Measurements from ENCODE around the gene ATN1. TPM values are rescaled to one million over a fixed set of nuclear protein-coding genes. Genes with fewer than 3 reads are reported as not detected.

The ATN1 gene
- total RNA-seq, 1 donor from 2014 or later: 29.1 TPM

DNA sequence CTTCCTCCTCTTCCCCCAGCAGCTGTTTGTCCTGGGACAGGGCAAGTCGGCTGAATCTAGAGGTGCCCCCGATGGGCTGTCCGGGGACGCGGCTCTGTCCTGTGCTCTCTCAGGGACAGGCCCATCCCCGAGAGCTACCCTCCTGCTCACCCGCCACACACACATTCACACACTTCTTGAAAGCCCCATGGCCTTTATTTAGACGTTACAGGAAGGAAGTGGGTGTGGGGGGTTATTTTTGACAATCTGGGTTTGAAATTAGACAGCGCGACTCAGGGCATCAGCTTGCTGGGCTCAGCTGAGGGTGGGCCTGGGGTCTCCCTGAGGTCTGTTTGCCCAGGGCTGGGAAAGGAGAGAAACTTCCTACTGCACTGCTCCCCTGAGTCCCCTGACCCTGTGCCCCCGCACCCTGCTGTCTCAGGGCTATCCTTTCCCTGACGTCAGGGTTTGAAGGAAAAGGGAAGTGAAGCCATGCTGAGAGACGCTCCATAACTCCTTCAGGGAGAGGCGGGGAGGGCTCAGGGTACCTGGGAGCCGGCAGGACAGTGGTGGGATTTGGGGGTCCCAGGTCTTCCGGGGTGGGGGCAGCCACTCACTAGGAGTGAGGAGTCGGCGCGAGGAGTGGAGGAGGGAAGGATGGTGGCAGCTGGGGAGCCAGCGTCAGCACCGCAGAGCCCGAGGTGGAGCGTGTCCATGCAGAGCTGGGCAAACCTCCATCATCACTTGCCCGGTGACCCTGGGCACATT lies 31.5 kb downstream of the ATN1 start:
- no peak for ATAC-seq

DNA sequence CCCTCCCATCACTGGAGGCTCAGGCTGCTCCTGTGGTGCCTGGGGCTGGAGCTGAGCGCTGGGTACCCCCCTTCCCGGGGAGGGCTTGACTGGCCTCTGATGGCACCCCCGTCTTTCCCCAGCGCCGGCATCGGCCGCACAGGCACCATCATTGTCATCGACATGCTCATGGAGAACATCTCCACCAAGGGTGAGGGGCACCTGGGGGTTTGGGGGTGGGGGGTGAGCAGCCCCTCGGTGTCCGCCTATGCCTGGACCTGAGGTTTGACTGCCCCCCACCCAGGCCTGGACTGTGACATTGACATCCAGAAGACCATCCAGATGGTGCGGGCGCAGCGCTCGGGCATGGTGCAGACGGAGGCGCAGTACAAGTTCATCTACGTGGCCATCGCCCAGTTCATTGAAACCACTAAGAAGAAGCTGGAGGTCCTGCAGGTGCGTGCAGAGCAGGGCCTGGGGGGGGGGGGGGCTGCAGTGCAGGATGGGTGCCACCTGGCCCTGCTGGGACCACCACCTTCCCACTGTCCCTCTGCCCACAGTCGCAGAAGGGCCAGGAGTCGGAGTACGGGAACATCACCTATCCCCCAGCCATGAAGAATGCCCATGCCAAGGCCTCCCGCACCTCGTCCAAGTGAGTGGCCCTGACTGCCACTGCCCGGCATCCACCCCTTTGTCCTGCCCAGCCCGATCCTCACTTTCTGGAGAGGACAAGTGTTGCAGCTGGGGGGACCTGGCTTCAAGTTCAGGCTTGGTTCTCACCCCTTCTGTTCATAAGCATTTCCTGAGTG lies 32.2 kb downstream of the ATN1 start:
- ATAC-seq: no peak

DNA sequence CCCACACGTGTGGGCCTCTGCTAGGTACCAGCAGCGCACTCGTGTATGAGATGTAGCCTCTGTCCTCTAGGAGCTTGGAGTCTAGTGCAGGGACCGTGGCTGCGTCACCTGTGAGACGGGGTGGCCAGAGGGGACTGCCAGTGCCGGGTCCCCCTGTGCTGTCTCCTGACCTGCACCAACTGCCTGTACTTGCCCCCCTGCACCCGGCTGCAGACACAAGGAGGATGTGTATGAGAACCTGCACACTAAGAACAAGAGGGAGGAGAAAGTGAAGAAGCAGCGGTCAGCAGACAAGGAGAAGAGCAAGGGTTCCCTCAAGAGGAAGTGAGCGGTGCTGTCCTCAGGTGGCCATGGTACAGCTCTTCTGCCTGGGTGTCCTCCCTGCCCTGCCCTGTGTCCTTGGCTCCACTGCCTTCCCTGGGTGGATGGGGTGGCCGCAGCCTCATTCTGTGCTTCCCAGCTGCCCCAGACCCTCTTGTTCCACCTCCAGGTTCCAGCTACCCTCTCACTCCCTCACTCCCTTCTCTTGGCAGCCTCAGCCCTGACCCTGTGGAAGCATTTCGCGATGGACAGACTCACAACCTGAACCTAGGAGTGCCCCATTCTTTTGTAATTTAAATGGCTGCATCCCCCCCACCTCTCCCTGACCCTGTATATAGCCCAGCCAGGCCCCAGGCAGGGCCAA lies 33.0 kb downstream of the ATN1 start:
- no peak for ATAC-seq

DNA sequence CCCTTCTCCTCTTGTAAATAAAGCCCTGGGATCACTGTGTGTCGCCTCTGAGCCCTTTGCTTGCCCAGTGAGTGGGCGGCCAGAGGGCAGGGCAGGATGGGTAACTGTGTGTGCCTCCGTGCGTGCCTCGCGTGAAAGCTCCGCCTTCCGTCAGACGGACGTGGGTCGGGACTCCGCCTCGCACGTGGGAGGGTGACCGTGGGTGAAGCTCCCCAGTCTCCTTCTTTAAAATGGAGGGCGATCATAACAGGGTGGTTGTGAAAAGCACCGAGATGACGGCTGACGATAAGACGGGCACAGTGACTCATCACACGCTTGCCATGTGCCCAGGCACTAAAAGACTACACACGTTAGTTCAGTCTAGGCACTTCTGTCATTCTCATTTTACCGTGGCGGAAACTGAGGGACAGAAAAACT lies 33.5 kb downstream of the ATN1 start:
- peak; percentile 35 for ATAC-seq

DNA sequence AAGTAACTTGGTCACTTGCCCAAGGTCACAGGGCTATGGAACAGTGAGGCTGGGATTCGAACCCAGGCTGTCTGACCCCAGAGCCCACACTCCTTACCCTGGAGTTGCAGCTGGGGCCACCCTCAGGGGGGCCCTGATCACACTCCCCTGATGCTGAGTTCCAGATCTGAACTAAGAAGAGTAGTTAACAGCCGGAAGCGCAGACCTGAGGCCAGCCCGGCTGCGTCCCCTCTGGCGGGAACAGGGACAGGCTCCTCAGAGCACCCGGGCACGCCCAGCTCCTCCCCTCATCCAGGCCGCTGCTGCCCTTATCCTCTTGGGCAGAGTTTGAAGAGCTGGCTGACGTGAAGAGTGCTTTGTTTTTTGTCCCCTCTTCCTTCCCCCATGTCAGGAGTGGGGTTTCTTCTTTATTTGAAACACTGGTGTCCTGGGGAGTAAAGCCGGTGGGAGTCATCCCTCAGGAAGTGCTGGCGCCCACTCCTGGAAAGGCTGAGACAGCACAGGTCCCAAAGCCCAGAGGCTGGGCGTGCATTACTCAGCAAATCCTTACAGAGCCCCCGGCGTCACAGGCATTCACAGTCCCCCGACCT lies 34.0 kb downstream of the ATN1 start:
- ATAC-seq: peak; percentile 39

DNA sequence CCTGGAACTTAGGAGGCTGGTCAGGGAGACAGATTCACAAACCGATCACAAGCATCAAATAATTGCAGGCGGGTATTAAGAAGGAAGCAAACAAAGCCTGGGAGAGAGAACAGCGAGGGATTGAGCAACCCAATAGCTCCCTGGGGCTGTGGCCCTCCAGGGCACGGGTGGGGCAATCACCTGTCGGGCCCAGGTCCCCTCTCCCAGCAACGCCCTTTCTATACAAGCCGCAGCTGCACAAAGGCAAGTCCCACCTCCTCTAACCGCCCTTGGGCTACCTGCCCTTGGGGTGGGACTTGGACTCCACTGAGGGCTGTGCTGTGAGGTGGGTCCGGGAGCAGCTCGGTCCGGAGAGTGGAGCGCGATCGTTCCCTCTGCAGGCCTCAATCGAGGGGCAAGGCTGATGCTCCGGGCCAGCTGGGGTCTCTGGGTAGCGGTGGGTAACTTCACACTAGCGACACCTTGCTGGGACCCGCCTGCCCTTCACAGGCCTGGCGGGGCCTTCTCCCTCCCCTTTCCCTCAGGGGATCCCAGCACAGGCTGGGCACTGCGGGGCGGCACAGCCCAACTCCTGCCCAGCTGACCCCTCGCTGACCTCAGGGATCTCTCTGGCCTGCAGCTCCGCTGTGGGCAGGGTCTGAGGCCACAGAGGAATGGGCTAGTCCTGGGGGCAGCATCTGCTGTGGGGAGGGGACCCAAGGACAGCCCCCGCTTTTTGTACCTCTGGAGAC lies 34.7 kb downstream of the ATN1 start:
- ATAC-seq: peak; percentile 49

DNA sequence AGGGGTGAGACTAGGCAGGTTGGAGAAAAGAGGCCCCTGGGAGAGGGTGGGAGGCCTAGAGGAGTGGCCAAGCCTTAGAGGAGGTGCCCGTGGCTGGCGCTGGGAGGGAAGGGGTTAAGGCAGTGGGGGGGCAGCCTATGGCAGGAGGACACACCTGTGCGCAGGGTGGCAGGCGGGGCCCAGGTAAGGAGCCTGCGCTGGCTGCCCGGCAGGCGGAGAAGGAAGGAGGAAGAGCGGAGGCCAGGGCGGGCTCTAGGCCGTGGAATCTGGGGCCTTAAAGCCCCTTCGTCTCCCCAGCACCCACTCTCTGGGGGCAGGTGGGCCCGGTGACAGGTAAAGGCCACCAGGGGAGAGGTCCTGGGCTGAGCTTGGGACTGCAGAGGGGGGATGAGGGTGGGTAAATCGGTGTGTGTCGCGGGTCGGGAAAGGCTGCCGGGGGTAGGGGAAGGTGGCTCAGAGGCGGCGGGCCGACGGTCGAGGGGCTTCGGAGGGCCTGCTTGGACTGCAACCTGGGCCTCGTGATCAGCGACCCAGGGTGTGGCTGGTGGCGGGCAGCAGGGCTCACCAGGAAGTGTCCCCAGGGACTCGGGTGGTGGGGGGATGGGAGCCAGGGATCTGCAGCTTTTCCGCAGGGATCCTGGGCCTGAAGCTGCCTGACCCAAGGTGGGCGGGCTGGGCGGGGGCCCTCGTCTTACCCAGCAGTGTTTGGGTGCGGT lies 35.4 kb downstream of the ATN1 start:
- ATAC-seq: peak; percentile 85

DNA sequence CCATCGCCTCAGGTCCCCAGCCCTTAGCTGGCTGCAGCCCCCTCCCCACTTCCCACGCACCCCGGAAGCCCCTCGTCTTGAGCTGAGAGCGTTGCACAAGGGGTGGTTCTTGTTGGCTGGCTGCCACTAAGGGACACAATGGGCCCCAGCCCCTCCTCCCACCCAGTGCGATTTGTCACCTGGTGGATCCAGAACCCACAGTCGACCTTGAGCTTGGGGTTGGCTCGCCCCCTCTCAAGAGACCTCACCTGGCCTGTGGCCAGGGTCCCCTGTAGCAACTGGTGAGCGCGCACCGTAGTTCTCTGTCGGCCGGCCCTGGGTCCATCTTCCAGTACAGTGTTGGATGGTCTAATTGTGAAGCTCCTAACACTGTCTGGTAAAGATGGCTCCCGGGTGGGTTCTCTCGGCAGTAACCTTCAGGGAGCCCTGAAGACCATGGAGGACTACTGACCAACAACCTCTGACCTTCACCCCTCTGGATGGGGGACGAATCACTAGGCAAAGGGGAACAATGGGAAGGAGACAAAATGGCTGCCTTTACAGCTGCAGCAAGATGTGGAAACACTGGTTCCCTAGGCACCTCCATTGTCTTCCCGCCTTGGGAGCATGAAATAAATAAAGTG lies 36.1 kb downstream of the ATN1 start:
- ATAC-seq: no peak

DNA sequence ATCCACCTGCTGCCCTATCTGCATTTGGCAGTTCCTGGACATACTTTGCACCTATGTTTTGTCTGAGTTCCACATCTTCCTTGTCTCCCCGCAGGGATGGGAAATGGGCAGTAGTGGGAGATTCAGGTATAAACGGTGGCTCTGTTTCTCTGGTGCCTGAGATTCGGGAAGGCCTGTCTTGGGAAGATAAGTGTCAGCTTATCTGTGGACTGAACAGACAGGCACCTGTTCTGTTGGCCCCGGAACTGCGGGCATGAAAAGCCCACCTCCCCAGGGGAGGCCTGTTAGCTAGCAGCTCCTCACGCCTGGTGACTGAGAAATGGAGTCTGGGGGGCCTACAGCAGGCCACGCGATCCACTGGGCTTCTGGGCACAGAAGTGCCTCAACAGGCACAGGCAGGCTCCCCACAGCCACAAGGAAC lies 36.9 kb downstream of the ATN1 start:
- no peak for ATAC-seq

DNA sequence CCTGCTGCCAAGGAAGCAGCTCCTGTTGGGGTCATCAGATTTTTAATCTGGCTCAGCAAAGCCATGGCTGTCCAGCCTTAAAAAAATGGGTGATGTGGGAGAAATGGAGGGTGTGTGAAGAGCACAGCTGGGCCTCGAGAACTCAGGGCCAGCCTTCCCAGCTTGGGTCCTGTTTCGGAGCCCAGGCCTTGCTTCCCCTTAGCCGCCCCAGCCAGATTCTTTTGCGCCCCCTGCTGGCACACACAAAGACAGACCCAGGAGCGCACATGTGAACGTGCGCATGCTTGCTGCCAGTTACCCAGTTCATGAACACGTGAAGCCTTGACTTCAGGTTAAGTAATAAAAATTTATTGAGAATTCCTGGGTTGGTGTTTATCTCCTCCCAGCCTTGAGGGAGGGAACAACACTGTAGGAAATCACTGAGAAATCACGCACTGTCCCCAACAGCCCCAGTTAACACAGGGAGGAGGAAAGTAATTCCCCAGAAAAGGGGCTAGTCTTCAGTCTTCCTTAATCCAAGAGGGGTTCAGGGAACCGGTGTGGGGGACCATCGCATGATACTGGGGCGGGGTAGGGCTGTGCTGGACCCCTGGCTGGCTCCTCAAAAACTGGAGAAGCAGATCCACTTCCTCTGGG lies 37.4 kb downstream of the ATN1 start:
- peak; percentile 44 for ATAC-seq

DNA sequence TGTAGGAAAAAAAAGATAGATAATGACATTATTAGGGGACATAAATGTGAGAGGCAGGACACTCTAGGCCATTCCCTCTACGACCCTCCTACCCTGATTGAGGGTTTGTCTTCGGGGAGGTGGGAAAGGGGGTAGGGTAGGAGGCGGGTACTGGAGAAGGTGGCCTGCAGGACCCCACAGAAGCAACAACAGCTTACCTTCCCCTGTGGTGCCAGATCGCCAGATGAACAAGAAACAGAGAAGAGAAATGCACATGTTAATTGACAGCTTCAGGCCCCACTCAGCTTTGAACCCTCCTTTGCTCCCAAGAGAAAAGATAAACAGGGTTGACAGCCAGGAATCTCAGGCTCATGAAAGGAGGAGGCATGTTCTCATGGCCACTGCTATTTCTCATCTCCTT lies 38.0 kb downstream of the ATN1 start:
- ATAC-seq: no peak

DNA sequence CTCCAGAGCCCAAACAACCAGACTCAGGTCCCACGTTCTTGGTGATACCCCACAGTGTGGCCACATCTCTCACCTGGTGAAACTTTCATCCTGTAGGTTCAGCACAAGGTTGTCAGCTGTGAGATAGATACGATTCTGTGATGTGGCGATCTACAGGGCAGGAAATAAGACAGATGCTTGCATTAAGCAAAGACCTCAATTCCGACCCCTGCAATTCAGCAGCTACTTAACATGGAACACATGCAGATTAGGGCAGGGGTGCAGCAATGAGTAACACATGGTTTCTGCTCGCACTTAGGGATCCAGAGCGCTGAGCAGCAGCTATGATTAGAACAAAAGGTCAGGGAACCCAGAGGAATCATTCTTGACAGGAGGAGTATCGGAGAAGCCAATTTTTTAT lies 38.6 kb downstream of the ATN1 start:
- no peak for ATAC-seq

DNA sequence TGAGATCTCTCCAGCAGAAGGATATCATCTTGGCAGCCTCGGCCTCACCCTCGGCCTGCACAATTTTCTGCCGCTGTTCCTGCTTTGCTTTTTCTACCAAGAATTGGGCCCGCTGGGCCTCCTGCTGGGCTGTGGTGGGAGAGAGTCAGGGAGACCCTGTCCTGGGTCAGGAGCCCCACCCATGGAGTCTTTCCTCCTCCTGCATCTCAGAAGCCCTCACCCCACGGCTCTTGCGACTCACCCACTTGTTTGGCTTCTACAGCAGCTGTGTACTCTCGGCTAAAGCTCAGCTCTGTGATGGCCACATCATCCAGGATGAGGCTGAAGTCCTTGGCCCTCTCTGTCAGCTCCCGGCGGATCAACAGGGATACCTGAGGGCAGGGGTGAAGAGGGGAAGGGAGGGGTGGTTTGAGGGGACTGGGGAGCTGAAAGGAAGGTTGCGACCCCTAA lies 39.9 kb downstream of the ATN1 start:
- ATAC-seq: no peak

DNA sequence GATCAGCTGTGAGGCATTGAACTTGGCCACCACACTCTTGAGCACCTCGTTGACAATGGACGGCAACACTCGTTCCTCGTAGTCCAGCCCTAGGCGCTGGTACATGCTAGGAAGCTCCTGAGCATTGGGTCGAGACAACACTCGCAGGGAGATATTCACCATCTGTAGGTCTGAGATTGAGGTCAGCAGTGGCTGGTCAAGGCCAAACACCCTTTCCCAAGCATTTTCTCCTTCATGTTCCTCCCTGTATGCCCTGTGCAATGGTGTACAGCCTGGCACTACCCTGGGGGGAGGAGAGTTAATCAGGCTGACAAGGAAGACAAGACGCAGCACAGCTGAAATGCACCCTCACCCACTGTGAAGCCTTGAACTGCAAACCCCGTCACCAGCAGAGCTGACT lies 40.7 kb downstream of the ATN1 start:
- ATAC-seq: no peak

DNA sequence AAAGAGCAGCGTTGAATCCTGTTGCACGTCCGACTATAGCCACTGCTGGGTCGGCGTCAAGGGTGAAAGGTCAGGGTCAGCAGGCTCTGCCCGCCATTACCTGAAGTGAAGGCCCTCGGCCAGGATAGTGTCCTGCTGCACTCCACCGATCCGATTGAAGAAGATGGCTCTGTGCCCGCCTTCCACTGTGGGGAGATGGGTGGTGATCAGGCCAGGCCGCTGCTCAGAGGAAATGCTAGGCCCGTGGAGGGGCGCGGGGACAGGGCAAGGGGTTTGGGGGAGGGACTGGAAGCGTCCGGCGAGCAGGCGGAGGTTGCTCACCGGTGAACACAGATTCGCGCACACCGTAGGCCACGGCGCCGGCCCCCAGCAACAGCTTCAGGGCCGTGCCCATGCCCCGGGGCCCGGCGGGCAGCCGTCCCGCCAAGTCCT lies 42.4 kb downstream of the ATN1 start:
- ATAC-seq: peak; percentile 27

DNA sequence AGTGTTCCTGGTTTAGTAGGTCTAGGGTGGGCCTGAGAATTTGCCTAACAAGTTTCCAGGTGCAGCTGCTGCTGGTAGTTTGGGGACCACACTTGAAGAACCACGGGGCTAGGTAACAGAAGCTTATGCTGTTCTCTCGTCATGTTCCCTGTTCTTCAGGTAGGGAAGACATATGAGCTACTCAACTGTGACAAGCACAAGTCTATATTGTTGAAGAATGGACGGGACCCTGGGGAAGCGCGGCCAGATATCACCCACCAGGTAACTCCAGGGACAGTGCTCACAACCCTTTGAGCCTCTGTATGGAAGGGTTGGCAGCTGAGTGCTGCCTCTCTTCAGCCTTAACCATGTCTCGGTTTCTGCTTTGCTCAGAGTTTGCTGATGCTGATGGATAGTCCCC lies 46.4 kb downstream of the ATN1 start:
- no peak for ATAC-seq

DNA sequence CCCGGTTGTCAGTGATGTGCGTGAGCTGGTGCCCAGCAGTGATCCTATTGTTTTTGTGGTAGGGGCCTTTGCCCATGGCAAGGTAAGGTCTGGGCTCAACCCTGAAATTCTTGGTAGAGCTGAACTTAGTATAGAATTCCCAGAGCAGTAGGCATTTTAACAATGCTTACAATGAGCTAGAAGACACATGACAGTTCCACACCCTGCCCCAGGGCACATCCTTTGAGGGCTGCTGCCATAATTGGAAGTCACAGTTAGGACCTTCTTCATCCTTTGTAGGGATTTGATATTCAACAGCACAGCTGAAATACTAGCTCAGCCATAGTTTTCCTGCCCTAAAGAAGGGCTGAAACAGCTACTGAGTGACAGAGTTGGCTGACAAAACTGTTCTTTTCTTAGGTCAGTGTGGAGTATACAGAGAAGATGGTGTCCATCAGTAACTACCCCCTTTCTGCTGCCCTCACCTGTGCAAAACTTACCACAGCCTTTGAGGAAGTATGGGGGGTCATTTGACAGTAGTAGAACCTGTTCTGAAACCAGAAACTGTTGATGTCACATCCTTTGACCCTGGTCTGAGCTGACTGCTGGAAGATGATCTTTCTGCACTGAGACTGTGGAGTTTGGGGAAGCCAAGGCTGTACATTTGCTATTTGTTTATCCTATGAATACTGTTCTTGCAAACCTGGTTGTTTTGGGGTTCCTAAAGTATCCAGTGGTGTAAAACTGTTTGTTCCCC lies 47.7 kb downstream of the ATN1 start:
- ATAC-seq: no peak

DNA sequence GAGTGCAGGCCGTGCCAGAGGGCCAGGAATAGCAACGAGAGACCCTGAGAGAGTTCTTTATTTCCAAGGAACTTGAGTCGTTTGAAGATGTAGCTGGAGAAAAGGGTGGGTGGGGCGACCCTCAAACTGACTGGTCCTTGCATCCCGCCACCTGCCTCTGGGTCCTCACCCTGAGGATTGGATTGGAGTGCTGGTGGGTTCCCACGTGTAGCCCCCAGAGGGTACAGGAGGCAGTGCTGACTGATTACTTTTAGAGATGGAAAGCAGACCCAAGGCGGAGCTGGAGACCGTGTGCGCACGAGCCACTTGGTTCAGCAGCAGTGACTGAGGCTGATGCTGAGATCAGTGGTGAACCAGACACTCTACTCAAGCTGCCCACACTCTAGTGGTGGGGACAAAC lies 49.9 kb downstream of the ATN1 start:
- ATAC-seq: no peak

DNA sequence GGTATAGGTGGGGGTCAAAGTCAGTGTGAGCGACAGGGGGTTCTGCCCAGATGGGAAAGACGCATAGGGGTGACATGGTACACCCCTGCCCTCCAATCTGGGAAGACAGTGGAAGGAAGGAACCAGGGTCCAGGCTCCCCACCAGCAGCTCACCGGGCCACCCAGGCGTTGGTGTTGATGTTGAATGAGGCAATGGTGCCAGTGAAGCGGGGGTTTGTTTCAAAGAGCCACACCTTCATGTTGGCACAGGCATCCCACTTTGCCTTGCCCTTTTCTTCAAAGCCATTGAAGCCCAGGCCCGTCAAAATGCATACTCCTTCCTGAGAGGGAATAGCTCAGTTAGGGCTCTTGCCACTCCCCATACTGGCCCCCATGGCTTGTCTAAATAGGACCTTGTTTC lies 50.4 kb downstream of the ATN1 start:
- no peak for ATAC-seq

DNA sequence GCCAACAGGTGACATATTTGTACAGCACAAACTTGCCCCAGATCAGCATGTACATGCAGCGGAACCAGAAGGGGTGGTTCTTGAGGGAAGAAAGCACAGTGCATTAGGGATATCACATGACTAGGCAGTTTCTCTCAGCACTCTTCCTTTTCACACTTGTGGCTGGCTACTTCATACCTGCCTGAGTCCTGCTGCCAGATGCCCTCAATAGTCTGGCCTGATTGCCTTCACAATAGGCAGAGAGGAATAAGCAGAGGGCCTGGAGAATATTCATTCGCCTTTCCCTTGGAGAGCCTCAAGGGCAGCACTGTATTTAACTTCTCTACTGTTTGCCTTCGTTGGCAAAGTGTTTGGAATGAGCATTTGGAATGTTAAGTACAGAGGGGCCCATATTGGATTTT lies 50.9 kb downstream of the ATN1 start:
- peak; percentile 89 for ATAC-seq
